ES-I3 (cell line): ENCODE measurements around the gene AXIN2.

ENCODE experiments used
- H3K36me3 ChIP-seq: 2 replicates; pipeline ENCODE4 v1.6.1; 2013; ENCODE audit warnings: mild to moderate bottlenecking, low read length, control low read depth, moderate library complexity; ENCODE audit not compliant: insufficient read depth
- H3K4me1 ChIP-seq: 2 replicates; pipeline ENCODE4 v1.6.1; 2013; ENCODE audit warnings: mild to moderate bottlenecking, control low read depth, low read length; ENCODE audit not compliant: insufficient read depth
- H3K9ac ChIP-seq: 2 replicates; pipeline ENCODE4 v1.6.1; 2013; ENCODE audit warnings: low read depth, mild to moderate bottlenecking, low read length, moderate library complexity
- H3K9me3 ChIP-seq: 2 replicates; pipeline ENCODE4 v1.6.1; 2013; ENCODE audit warnings: mild to moderate bottlenecking, low read length, moderate library complexity; ENCODE audit not compliant: control insufficient read depth, insufficient read depth

Gene AXIN2, protein sequence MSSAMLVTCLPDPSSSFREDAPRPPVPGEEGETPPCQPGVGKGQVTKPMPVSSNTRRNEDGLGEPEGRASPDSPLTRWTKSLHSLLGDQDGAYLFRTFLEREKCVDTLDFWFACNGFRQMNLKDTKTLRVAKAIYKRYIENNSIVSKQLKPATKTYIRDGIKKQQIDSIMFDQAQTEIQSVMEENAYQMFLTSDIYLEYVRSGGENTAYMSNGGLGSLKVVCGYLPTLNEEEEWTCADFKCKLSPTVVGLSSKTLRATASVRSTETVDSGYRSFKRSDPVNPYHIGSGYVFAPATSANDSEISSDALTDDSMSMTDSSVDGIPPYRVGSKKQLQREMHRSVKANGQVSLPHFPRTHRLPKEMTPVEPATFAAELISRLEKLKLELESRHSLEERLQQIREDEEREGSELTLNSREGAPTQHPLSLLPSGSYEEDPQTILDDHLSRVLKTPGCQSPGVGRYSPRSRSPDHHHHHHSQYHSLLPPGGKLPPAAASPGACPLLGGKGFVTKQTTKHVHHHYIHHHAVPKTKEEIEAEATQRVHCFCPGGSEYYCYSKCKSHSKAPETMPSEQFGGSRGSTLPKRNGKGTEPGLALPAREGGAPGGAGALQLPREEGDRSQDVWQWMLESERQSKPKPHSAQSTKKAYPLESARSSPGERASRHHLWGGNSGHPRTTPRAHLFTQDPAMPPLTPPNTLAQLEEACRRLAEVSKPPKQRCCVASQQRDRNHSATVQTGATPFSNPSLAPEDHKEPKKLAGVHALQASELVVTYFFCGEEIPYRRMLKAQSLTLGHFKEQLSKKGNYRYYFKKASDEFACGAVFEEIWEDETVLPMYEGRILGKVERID

DNA sequence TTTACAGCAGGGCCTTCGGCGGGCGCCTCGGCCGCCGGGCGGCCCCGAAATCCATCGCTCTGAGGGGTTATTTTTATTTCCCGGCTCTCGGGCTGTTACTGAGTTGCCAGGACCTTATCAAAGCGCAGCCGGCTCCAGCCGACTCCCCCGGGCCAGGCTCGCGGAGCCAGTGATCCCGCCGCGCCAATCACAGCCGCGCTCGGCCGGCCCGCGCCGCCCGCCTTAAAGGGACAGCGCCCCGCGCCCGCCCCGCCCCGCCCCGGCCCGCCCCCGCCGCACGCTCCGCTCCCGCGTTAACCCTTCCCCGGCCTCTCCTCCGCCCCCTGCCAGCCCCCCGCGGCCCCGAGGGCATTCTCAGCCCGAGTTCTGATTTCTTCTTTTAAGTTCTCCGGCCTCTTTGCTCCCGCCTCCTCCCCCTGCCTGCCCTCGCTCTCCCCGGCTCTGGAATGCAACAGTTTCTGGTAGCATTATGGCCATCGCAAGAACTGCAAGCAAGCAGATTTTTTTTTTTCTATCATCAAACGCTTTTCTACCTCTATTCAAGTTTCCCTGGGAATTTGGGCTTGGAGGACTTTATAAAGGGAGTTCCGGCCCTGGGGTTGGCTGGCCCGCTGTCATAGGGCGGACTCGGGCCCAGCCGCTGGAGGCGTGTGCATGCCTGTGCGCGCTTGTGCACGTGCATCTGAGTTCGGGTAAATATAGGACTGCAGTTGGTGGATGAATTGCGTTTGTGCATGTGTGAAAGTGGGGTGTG, at the start of gene AXIN2:
Gene AXIN2 (minus strand): TSS at position 197 of the 754 bp plus-strand sequence. CDS start 3,028 bp downstream, outside the sequence.
- Histone ChIP-seq H3K9ac (peak within 1 kb of the TSS; percentile 75), H3K36me3 (no peaks in the 10 kb centered on the region), H3K9me3 (no peaks in the 10 kb centered on the region), H3K4me1 (peaks cover 26% of the 10 kb centered on the region)

DNA sequence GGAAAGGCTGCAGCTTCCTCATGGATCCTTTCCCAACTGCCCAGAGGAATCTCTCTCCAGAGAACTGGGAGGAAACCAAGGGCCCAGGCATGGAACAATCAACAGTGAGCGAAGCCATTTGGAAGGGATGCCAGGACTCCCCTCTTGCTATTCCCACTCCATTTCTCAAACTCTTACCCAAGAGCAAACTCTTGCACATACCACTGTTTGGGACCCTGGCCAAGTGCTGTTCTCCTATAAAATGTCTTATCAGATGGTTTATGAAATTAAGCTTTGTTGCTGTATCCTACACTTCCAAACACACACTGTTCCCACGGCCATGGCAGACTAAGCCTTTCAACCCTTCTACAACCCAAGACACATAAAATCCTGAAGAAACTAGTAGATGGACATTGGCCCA, 48.3 kb upstream of the AXIN2 start:
- Histone ChIP-seq H3K9me3 (no peaks in the 10 kb centered on the region), H3K4me1 (no peaks in the 10 kb centered on the region), H3K9ac (no peak overlapping the region), H3K36me3 (no peaks in the 10 kb centered on the region)

DNA sequence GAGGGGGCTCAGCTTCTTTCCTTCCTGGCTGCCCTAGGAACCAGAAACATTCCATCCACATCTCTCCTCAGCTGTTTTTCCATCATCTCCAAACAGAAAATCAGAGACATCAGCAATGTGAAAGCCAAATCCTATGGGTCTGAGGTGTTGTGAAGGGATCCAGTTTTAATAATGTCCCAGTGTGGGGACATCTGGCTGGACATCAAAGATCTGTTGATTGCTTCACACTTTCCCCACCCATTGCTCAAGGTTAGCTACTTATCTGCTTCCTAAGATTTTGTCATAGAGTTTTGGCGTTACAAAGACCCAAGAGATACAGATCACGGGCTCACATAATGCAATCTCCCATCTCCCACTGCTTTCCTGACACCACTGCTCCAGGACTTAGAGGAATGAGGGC, 47.8 kb upstream of the AXIN2 start:
- H3K9ac ChIP-seq, result no peak overlapping the region
- no peaks in the 10 kb centered on the region for H3K36me3 ChIP-seq
- no peaks in the 10 kb centered on the region for H3K9me3 ChIP-seq
- H3K4me1 ChIP-seq, result 0 out of 2 replicates have a peak, but pooled peaks cover 1% of the 10 kb centered on the region

DNA sequence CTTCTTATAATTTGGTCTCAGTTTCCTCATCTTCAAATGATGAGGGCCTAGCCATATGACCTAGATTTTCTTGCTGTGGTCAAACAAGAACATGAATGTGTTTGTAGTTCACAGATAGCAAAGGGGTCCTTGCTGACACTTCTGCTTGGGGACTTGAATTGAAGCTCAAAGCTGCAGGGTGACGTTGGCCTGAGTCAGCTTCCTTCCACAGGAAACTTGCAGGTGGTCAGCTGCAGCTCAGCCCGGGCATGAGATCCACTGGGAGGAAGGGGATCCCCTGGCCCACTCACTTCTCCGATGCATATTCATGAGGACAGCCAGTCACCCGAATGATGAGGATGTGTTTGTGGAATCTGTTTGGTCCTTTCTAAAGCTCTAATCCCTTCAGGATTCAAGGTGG, 42.6 kb upstream of the AXIN2 start:
- Histone ChIP-seq H3K4me1 (0 out of 2 replicates have a peak, but pooled peaks cover 10% of the 10 kb centered on the region), H3K36me3 (no peaks in the 10 kb centered on the region), H3K9ac (no peak overlapping the region), H3K9me3 (no peaks in the 10 kb centered on the region)

DNA sequence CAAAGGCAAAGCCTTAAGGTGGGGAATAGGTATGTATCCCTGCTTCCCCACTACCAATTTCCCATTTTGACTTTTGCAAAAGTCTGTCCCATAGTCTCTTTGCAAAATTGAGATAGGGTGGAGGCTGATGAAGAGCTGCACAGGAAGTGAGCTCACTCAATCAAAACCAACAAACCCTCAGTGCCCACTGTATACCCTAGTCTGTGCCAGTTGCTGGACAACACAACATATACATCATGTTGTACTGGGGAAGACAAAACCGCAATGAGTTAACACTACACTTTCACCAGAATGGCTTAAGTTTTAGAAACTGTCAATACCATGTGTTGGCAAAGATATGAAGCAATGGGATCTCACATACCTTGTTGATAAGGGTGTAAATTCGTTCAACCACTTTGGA, 40.4 kb upstream of the AXIN2 start:
- no peaks in the 10 kb centered on the region for H3K36me3 ChIP-seq
- no peak overlapping the region for H3K9ac ChIP-seq
- H3K4me1 ChIP-seq, result 0 out of 2 replicates have a peak, but pooled peaks cover 10% of the 10 kb centered on the region
- no peaks in the 10 kb centered on the region for H3K9me3 ChIP-seq

DNA sequence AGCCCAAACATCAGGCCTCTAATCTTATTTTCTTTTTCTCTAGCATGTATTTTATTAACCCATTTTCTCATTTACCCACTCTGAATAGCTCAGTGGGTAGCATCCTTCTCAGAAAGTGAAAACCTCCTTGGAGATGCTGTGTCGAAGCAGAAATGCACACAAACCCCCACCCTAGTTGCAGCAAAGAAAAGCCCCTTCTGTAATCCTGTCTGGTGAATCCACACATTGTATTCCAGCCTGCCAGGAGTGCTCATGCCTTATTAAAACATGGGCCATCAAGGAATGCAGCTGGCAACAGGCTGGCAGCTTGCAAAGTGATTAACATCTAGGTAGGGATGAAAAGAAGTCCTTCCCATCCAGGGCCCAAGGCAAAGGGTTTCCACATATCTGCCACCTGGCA, 39.7 kb upstream of the AXIN2 start:
- Histone ChIP-seq H3K4me1 (0 out of 2 replicates have a peak, but pooled peaks cover 10% of the 10 kb centered on the region), H3K36me3 (no peaks in the 10 kb centered on the region), H3K9ac (no peak overlapping the region), H3K9me3 (no peaks in the 10 kb centered on the region)

DNA sequence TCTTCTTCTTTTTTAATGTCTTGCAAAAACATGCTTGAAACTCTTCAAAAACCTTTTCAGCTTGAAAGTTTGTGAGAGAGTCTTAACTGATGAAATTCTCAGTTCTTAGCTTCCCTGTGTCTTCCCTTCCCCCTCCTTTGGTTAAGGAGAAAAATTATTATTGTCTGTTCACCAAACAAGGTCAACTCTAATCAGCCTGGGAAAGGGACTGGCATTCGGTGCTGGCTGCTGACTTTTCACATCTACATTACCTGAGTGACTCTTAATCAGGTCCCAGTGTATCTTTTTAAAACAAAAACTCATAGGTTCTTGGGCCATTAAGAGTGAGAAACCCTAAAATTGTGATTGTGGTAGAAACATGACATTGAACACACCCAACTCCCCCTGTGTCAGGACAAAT, 39.1 kb upstream of the AXIN2 start:
- H3K9me3 ChIP-seq, result no peaks in the 10 kb centered on the region
- H3K9ac ChIP-seq, result no peak overlapping the region
- no peaks in the 10 kb centered on the region for H3K36me3 ChIP-seq
- 0 out of 2 replicates have a peak, but pooled peaks cover 10% of the 10 kb centered on the region for H3K4me1 ChIP-seq

DNA sequence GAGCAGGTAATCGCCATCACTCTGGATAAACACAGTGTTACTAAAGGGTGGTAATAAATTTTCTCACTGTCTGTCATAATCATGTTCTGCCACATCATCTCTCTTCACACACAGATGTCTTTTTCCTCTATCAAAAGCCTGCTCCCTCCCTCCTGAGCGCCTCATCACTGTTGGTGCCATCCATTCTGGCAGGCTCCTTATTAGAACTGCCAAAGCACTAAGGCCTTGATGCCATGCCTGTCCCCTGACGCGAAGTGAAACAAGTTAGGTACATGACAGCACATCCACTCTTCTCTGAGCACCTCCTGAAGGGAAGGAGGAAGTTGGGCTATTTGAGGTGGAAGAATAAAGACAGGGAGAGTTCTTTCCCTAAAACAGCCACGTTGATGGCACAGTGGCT, 38.2 kb upstream of the AXIN2 start:
- Histone ChIP-seq H3K9ac (no peak overlapping the region), H3K36me3 (no peaks in the 10 kb centered on the region), H3K9me3 (no peaks in the 10 kb centered on the region), H3K4me1 (peaks cover 16% of the 10 kb centered on the region; the same call in 1 of the 2 replicates)

DNA sequence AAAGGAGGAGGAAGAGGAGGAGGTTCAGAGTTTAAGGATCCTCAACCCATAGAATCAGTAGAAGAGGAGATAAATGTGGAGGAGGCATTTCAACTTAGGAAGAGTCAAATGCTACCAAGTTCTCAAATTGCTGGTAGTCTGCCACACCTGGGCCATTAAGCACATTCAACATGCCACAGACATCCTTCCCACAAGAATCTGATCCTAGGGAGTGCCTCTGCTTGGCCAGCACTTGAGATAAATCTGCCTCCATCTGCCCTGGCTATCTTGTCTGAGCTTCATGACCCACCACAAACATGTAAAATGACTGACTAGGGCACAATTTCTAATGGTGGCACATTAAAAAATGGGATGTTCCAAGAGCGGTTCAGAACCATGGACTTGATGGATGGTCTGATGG, 37.3 kb upstream of the AXIN2 start:
- Histone ChIP-seq H3K4me1 (peaks cover 19% of the 10 kb centered on the region; the same call in 1 of the 2 replicates), H3K9ac (no peak overlapping the region), H3K9me3 (no peaks in the 10 kb centered on the region), H3K36me3 (no peaks in the 10 kb centered on the region)

DNA sequence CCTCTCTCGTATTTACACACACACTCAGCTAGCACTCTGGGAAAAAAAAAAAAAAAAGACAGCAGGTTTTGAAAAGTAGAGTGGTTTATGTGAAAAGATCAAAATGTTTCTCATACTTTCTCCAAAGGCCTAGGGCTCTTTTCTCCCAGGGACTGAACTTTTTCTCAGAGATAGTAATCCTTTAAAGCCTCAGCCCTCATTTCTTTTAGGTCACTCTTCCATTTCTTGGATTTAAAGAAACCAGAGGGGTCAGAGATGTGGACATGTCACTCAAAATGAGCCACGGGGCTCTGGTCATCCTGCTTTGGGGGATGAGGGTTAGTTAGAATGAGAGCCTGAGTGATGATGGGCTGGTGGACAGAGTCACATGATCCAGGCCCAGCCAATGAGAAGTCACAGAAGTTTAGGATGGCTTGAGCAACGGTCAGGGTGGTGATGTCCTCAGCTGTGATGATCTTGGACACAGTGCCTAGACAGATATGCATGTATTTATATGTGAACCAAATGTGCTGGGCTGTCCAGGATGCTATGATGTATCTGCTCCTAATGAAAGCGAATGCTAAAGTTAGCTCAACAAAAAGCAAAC, 33.7 kb upstream of the AXIN2 start:
- H3K9me3 ChIP-seq, result no peaks in the 10 kb centered on the region
- H3K36me3 ChIP-seq, result no peaks in the 10 kb centered on the region
- H3K9ac ChIP-seq, result no peak overlapping the region
- H3K4me1 ChIP-seq, result peaks cover 36% of the 10 kb centered on the region

DNA sequence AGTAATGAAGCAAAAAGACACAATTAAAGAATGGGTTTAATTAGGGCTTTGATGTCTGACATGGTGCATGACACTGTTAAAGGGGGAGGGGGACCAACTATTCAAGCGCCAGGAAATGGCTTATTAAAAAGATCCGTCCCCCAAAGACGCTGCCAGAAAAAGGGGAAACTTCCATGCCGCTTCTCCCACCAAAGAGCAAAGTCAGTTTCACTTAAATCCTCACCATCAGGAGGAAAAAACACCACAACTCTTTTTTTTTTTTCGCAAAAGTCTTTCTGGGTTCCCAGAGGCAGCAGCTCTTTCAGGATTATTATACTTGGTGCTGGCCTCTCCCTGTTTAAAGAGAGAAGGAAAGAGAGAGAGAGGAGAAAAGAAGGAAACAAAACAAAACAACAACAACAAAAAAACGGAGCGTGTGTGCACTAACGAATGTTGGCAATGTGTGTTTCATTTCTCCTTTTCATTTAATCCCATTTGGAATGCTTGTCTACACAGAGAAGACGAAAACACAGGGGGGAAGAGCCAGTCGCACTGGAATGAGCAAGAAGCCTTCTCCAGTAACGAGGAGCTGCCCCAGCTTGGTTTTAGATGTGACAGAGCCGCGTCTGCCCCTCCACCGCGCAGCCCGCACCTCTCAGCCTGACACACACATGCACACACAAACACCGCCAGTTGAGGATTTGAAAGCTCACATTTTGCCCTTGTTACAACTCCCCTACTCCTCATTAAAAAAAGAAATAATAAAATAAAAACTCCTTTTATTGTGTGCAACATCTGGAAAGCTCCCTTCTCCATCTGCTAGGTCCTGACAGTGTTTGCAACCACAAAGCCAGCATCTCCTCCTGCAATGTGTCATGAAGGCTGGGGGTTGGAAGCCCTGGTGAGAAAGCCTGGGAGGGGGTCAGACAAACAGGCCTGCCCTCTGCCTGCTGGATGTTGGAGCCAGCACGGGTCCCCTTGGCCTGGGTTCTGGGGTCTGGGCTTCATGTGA, 32.7 kb upstream of the AXIN2 start:
- H3K9me3 ChIP-seq, result no peaks in the 10 kb centered on the region
- peaks cover 33% of the 10 kb centered on the region for H3K4me1 ChIP-seq
- peak overlapping the region; percentile 51 for H3K9ac ChIP-seq
- no peaks in the 10 kb centered on the region for H3K36me3 ChIP-seq

DNA sequence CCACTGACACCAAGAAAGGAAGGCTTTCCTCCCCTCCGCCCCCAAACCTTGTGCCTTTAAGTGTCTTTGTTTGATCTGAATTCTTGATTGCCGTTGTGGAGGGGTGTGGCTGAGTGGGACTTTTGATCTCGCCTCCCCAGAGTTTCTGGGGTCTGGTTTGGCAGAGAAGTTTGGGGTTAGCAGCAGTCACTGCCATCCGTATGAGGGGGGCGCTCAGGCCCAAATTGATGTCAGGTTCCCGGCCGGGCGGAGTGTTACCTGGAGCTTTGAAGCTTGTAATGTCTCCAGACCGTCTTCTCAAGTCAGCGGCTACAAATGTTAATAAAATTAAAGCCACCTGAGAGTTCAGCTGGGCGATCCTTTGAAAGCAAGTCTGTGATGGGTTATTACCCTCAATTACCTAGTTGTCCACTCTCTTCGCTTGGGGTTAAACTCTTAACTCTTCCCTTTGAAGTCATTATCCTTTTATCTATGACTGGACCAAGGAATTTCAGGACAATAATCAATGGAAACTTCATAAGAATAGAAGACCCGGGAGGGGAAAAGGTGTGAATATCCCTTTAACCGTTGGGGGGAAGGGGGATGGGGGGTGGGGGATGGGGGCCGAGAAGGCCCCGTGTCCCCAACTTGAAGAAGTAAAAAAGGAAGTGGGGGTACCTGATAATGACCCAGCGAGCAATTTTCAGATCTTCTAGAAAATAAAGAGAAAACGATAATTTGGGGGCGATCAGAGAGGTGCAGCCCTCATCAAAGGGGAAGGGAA, 31.8 kb upstream of the AXIN2 start:
- H3K36me3 ChIP-seq, result no peaks in the 10 kb centered on the region
- H3K4me1 ChIP-seq, result peaks cover 33% of the 10 kb centered on the region
- H3K9me3 ChIP-seq, result no peaks in the 10 kb centered on the region
- peak overlapping the region; percentile 51; the same call in 1 of the 2 replicates for H3K9ac ChIP-seq
